HUES64 (cell line): ENCODE data around the gene NAALADL1.

Source experiments
- H3K27ac ChIP-seq: 2 replicates; pipeline ENCODE4 v1.7.0; 2013; ENCODE audit warnings: low read depth, low read length, inconsistent platforms
- H3K27me3 ChIP-seq: 2 replicates; pipeline ENCODE4 v1.6.1; 2013; ENCODE audit warnings: mild to moderate bottlenecking, low read length; ENCODE audit not compliant: insufficient read depth
- H3K36me3 ChIP-seq: 2 replicates; pipeline ENCODE4 v1.6.1; 2013; ENCODE audit warnings: mild to moderate bottlenecking, low read length; ENCODE audit not compliant: insufficient read depth
- H3K4me1 ChIP-seq: 2 replicates; pipeline ENCODE4 v1.6.1; 2013; ENCODE audit warnings: mild to moderate bottlenecking, low read length, moderate library complexity; ENCODE audit not compliant: insufficient read depth
- H3K4me3 ChIP-seq: 2 replicates; pipeline ENCODE4 v1.5.1; 2013; ENCODE audit warnings: mild to moderate bottlenecking, low read length, moderate library complexity
- H3K9ac ChIP-seq: 2 replicates; pipeline ENCODE4 v1.6.1; 2013; ENCODE audit warnings: mild to moderate bottlenecking, low read depth, low read length
- H3K9me3 ChIP-seq: 2 replicates; pipeline ENCODE4 v1.6.1; 2013; ENCODE audit warnings: low read depth, low read length; ENCODE audit not compliant: insufficient read depth
- WGBS: fragments of 150-250, 120-280 bp; methylation state at CpG from one replicate; pipeline ENCODE4 v1.1.7; 2013; ENCODE audit warnings: missing lambda C conversion rate; 5-methylcytosine and 5-hydroxymethylcytosine counted together

The NAALADL1 gene

GRCh38 chr11:65090628-65091027 is 32.3 kb upstream of the NAALADL1 start:
- H3K4me3 ChIP-seq: no peak overlapping the region
- no peak overlapping the region for H3K27ac ChIP-seq
- H3K27me3 ChIP-seq: no peaks in the 10 kb centered on the region
- H3K9ac ChIP-seq: no peak overlapping the region
- WGBS: over 99% methylated on average over 4 of the region's 4 CpGs
- no peaks in the 10 kb centered on the region for H3K4me1 ChIP-seq
- no peaks in the 10 kb centered on the region for H3K9me3 ChIP-seq
- H3K36me3 ChIP-seq: peaks cover 30% of the 10 kb centered on the region

- H3K27me3 ChIP-seq: no peaks in the 10 kb centered on the region
- WGBS: 98% methylated on average over 4 of the region's 4 CpGs
- no peaks in the 10 kb centered on the region for H3K9me3 ChIP-seq
- no peak overlapping the region for H3K4me3 ChIP-seq
- no peaks in the 10 kb centered on the region for H3K4me1 ChIP-seq
- no peak overlapping the region for H3K9ac ChIP-seq
- H3K27ac ChIP-seq: no peak overlapping the region
- peaks cover 36% of the 10 kb centered on the region for H3K36me3 ChIP-seq
Observed at GRCh38 chr11:65089621-65090020, 31.3 kb upstream of the NAALADL1 start.

- Histone ChIP-seq H3K27ac (no peak overlapping the region), H3K36me3 (peaks cover 37% of the 10 kb centered on the region), H3K9me3 (no peaks in the 10 kb centered on the region), H3K9ac (no peak overlapping the region), H3K4me1 (peaks cover 3% of the 10 kb centered on the region; the same call in 1 of the 2 replicates), H3K4me3 (no peak overlapping the region), H3K27me3 (no peaks in the 10 kb centered on the region)
- 96% methylated on average over 14 of the region's 15 CpGs for WGBS
Observed at GRCh38 chr11:65087827-65088226, 29.5 kb upstream of the NAALADL1 start.

- Histone ChIP-seq H3K4me3 (no peak overlapping the region), H3K36me3 (peaks cover 41% of the 10 kb centered on the region), H3K9ac (no peak overlapping the region), H3K27ac (no peak overlapping the region), H3K4me1 (peaks cover 6% of the 10 kb centered on the region; the same call in 1 of the 2 replicates), H3K9me3 (no peaks in the 10 kb centered on the region), H3K27me3 (no peaks in the 10 kb centered on the region)
- WGBS: 96% methylated on average over 11 of the region's 11 CpGs
Observed at GRCh38 chr11:65087216-65087615, 28.9 kb upstream of the NAALADL1 start.

GRCh38 chr11:65086809-65087208 is 28.5 kb upstream of the NAALADL1 start:
- H3K4me3 ChIP-seq: no peak overlapping the region
- no peak overlapping the region for H3K27ac ChIP-seq
- H3K27me3 ChIP-seq: no peaks in the 10 kb centered on the region
- H3K9ac ChIP-seq: no peak overlapping the region
- 92% methylated on average over 8 of the region's 9 CpGs for WGBS
- no peaks in the 10 kb centered on the region for H3K9me3 ChIP-seq
- H3K36me3 ChIP-seq: peaks cover 45% of the 10 kb centered on the region
- H3K4me1 ChIP-seq: peaks cover 6% of the 10 kb centered on the region; the same call in 1 of the 2 replicates

- Histone ChIP-seq H3K27me3 (no peaks in the 10 kb centered on the region), H3K36me3 (peaks cover 57% of the 10 kb centered on the region)
Observed at GRCh38 chr11:65085446-65085845, 27.1 kb upstream of the NAALADL1 start.

GRCh38 chr11:65084598-65085375 is 26.4 kb upstream of the NAALADL1 start:
- peaks cover 63% of the 10 kb centered on the region for H3K36me3 ChIP-seq
- H3K4me3 ChIP-seq: peak overlapping the region; percentile 91
- peaks cover 6% of the 10 kb centered on the region; the same call in 1 of the 2 replicates for H3K4me1 ChIP-seq
- peak overlapping the region; percentile 97 for H3K27ac ChIP-seq
- no peaks in the 10 kb centered on the region for H3K27me3 ChIP-seq
- WGBS: 56% methylated on average over 23 of the region's 23 CpGs
- H3K9ac ChIP-seq: peak overlapping the region; percentile 97
- no peaks in the 10 kb centered on the region for H3K9me3 ChIP-seq

More at GRCh38 chr11:65085446-65085845, 27.1 kb upstream of the NAALADL1 start:
- no peaks in the 10 kb centered on the region for H3K9me3 ChIP-seq
- peaks cover 6% of the 10 kb centered on the region; the same call in 1 of the 2 replicates for H3K4me1 ChIP-seq
- H3K4me3 ChIP-seq: peak overlapping the region; percentile 91
- H3K9ac ChIP-seq: no peak overlapping the region
- WGBS: 94% methylated on average over 4 of the region's 4 CpGs
- H3K27ac ChIP-seq: no peak overlapping the region

GRCh38 chr11:65083834-65084597 is 25.7 kb upstream of the NAALADL1 start, which contains the start of the genes CDCA5 and ZFPL1:
Gene CDCA5, minus strand, starts transcription at chr11:65084040. Its CDS starts 62 bp downstream, at chr11:65083978.
Gene ZFPL1, plus strand, starts transcription at chr11:65084222. Its CDS starts 477 bp downstream, at chr11:65084699.
- Histone ChIP-seq H3K27me3 (no peaks in the 10 kb centered on the region), H3K27ac (peak within 1 kb of the TSS; percentile 97), H3K9ac (peak within 1 kb of the TSS; percentile 97), H3K9me3 (no peaks in the 10 kb centered on the region), H3K4me1 (peaks cover 6% of the 10 kb centered on the region; the same call in 1 of the 2 replicates), H3K36me3 (peaks cover 70% of the 10 kb centered on the region), H3K4me3 (peak within 1 kb of the TSS; percentile 91)
- under 1% methylated on average over 79 of the region's 79 CpGs for WGBS

- peaks cover 72% of the 10 kb centered on the region for H3K36me3 ChIP-seq
- peak overlapping the region; percentile 91 for H3K4me3 ChIP-seq
- 4% methylated on average over 13 of the region's 13 CpGs for WGBS
- peaks cover 6% of the 10 kb centered on the region; the same call in 1 of the 2 replicates for H3K4me1 ChIP-seq
- no peaks in the 10 kb centered on the region for H3K9me3 ChIP-seq
- H3K27ac ChIP-seq: peak overlapping the region; percentile 97
- H3K9ac ChIP-seq: peak overlapping the region; percentile 97
- H3K27me3 ChIP-seq: no peaks in the 10 kb centered on the region
Observed at GRCh38 chr11:65083134-65083833, 24.9 kb upstream of the NAALADL1 start.

- peaks cover 6% of the 10 kb centered on the region; the same call in 1 of the 2 replicates for H3K4me1 ChIP-seq
- H3K36me3 ChIP-seq: peaks cover 65% of the 10 kb centered on the region
- no peak overlapping the region for H3K4me3 ChIP-seq
- WGBS: 90% methylated on average over 9 of the region's 9 CpGs
- no peaks in the 10 kb centered on the region for H3K9me3 ChIP-seq
- no peak overlapping the region for H3K9ac ChIP-seq
- no peak overlapping the region for H3K27ac ChIP-seq
- H3K27me3 ChIP-seq: no peaks in the 10 kb centered on the region
Observed at GRCh38 chr11:65078786-65079342, 20.5 kb upstream of the NAALADL1 start.
